HTR-8/SVneo (cell line): Measurements from ENCODE around the gene ZNF43.
"Not testable (repeated sequence)": the region's sequence is repeated elsewhere in the genome, so short reads cannot be mapped to it uniquely, and the experiment has no call there.

Source experiments
- DNase-seq: peaks from one replicate; pipeline ENCODE4 v3.0.0; 2011; ENCODE audit warnings: low spot score, mixed read lengths; ENCODE audit not compliant: insufficient read length
- FAIRE-seq: peaks from 2 replicates; lab custom pipeline; 2011; peaks lifted over from hg19 to GRCh38; lab: Jason Lieb, UNC

The ZNF43 gene

DNA sequence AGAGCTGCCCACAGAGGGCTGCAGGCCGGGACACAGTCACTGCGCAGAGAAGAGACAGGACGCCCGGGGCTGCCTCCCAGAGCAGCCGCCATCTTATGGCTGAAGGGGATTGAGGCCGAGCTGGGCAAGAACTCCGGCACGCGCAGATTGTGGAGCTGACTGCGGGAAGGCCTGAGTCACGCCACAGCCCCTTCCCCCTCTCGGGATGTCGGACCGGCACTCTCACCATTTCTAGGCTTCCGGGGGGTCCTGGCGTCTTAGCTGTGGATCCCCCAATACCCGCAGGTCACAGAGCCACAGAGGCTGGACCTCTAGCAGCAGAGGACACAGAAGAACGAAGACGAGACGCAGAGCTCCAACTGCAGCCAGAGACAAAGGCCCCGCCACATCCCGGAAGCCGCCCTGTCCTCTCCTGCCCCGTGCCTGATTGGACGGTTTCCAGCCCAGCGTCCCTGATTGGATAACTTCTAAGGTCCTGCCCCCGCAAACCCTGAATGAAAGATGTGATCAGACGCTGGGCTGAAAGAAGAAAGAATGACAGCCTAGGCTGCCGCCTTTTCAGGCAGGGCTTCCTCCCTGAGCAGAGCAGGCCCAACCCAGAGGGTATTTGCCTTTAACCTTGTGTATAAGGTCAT is at the start of gene ZNF43:
ZNF43 (minus strand) TSS at position 373 of the 635 bp plus-strand sequence; CDS start at position 229, 144 bp downstream.
- peak; percentile 76 for DNase-seq
- FAIRE-seq, result peak; percentile 87

GRCh38 chr19:21885516-21885915 is 49.5 kb upstream of the ZNF43 start:
- DNase-seq, FAIRE-seq: not testable (repeated sequence)

- not testable (repeated sequence) for FAIRE-seq
Observed at GRCh38 chr19:21884786-21885185, 48.8 kb upstream of the ZNF43 start.

DNA sequence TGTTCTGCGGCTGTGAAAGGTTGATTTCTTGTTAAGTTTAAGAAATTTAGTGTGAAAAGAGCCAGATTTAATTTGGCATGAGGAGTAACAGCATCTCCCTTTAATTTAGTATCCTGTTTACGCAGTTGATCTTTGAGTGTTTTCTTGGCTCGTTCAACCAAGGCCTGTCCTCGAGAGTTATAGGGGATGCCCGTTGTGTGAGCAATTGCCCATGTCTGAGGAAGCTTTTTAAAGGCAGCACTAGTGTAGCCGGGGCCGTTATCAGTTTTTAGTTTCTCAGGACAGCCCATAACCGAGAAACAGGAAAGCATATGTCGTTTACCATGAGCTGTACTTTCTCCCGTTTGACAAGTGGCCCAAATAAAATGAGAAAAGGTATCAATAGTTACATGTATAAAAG is 47.5 kb upstream of the ZNF43 start:
- FAIRE-seq (no peak), DNase-seq (no peak)

More at GRCh38 chr19:21884786-21885185, 48.8 kb upstream of the ZNF43 start:
- not testable (repeated sequence) for DNase-seq

DNA sequence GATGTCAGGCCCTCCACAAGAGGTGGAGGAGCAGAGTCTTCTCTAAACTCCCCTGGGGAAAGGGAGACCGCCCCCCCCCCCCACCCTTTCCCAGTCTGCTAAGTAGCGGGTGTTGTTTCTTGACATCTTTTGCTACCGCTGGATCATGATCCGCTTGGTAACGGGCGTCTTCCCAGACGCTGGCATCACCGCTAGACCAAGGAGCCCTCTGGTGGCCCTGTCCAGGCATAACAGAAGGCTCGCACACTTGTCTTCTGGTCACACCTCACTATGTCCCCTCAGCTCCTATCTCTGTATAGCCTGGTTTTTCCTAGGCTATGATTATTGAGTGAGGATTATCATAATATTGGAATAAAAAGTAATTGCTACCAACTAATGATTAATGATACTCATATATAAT is 44.8 kb upstream of the ZNF43 start:
- not testable (repeated sequence) for DNase-seq, FAIRE-seq

GRCh38 chr19:21878646-21879045 is 42.7 kb upstream of the ZNF43 start:
- no peak for FAIRE-seq
- no peak for DNase-seq

DNA sequence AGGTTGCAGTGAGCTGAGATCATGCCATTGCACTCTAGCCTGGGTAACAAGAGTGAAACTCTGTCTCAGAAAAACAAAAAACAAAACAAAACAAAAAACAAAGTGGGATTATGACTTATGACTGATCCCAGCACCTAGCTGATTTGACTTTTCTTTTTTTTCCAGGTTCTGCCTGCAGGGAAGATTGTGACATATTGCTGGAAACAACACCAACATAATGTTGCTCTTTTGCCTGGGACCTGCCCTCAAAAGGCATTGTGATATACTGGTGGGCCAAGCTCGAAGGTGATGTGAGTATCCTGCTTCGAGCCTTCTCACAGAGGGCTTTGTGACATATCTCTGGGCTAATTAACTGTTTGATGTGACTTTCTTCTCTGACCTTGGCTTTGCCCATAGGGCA is 42.0 kb upstream of the ZNF43 start:
- FAIRE-seq (no peak), DNase-seq (no peak)

- not testable (repeated sequence) for FAIRE-seq, DNase-seq
Observed at GRCh38 chr19:21876608-21877007, 40.6 kb upstream of the ZNF43 start.

- FAIRE-seq, result no peak
Observed at GRCh38 chr19:21856773-21857514, 21.0 kb upstream of the ZNF43 start.

DNA sequence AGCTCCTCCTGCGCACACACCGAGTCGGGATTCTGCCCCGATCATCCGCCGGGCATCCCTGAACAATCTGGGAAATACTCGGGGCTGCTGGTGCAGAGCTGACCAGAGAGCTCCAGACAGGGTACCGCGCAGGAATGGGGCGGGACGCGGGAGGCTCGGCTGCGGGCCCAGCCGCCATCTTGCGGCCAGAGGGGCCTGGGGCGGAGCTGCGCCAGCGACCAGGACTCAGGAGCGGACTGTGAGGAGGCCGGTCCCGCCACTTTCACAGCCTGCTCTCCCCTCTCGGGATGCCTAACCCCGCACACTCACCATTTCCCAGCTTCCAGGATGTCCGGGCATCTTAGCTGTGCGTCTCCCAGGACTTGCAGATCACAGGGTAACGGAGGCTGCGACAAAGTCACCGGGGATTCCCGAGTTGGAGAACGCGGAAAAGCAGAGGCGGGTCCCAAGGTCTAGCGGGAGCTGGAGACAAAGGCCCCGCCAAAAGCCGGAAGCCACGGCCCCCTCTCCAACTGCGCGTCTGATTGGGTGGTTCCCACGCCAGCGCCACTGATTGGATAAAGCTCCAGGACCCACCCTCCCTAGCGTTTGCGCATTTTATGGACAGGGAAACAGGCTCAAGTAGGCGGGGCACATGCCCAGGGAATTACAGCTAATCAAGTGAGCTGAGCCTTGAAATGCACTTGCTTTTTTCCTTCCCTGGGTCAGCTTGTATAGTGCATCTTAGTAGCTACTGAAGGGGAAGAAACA is 15.8 kb upstream of the ZNF43 start:
- DNase-seq, result peak; percentile 86
- FAIRE-seq, result peak; percentile 74

More at GRCh38 chr19:21856773-21857514, 21.0 kb upstream of the ZNF43 start:
- no peak for DNase-seq

GRCh38 chr19:21850656-21851255 is 14.8 kb upstream of the ZNF43 start:
- FAIRE-seq (no peak), DNase-seq (no peak)

GRCh38 chr19:21848706-21849105 is 12.7 kb upstream of the ZNF43 start:
- FAIRE-seq (no peak), DNase-seq (no peak)

DNA sequence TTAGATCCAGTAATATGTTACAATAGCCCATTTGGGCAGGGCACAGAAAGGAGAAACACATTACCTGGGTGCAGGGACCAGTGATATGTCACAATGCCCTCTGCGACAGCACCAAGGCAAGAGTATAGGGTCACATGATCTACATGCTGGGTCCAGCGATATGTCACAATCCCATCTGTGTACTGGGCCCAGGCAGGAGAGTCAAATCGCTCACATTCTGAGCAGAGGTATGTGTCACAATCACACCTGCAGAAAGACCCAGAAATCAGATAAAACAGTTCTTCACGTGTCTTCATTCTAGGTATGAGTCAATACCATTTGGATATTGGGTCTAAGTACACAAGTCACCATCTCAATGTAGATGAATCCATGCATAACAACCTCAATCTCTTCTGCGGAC is 7.1 kb upstream of the ZNF43 start:
- no peak for FAIRE-seq
- DNase-seq, result no peak

DNA sequence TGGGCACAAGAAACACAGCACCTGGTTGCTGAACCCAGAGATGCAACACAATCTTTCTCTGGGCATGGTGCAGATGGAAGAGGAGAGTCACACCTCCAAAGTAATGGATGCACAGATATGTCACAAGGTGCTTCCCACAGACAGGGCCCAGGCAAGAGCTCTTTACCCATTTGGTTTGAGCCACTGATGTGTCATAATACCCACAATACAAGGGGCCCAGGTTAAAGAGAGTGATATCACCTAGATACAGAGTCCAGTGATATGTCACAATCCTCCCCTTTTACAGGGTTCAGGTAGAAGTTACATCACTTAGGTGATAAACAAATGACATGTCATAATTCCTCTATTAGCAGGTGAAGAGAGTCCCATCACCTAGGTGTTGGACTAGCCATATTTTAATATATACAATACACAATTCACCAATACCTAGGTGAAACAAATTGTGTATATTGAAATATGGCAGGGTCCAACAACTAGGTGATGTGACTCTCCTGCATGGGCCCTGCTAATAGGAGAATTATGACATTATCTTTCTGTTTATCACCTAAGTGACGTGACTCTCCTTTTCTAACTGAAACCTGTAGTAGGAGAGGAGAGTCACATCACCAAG is 5.6 kb upstream of the ZNF43 start:
- FAIRE-seq, result no peak
- no peak for DNase-seq

DNA sequence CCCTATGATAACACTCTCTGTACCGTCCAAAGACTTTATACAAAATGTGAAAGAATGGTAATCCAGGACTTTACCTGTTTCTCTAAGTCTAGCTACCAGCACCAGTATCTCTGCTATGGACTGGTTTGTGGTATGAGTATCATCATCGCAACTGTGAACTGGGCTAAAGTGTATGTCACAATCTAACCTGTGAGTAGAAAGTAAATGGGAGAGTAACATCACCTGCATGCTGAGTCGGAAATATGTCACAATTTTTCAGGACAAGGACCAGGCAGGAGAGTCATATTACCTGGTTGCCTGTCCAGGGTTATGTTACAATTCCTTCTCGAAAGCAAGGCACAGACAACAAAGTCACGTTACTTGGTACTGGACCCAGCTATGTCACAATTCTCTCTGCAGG is 5.1 kb upstream of the ZNF43 start:
- no peak for DNase-seq
- FAIRE-seq, result no peak

DNA sequence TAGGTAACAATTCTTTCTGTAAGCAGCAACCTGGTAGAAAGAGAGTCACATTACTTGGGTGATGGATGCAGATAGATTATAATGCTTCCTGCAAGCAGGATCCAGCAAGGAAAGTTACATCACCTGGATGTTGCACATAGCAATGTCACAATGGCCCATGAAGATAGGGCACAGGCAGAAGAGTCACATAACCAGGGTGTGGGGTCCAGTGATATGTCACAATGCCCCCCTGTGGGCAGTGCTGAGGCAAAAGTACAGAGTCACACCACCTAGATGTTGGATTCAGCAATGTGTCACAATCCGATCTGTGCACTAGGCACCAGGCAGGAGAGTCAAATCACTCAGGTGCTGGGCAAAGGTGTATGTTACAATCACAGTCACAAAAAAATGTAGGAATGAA is 4.0 kb upstream of the ZNF43 start:
- no peak for DNase-seq
- no peak for FAIRE-seq

GRCh38 chr19:21838646-21839045 is 2.7 kb upstream of the ZNF43 start:
- DNase-seq (no peak), FAIRE-seq (no peak)

DNA sequence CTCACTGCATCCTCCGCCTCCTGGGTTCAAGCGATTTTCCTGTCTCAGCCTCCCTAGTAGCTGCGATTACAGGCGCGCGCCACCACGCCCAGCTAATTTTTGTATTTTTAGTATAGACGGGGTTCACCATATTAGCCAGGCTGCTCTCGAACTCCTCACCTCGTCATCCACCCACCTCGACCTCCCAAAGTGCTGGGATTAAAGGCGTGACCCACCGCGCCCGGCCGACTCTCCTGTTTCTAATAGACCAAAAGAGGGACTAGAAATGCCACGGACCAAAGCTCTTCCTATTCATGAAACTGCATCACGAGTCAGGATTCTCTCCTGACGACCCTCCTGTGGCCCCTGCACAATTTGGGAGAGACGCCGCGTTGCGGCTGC is 563 bp downstream of the ZNF43 start:
- FAIRE-seq (no peak), DNase-seq (no peak)

- FAIRE-seq (no peak), DNase-seq (no peak)
Observed at GRCh38 chr19:21833733-21834132, 2.2 kb downstream of the ZNF43 start.

GRCh38 chr19:21824679-21825078 is 11.3 kb downstream of the ZNF43 start:
- peak; percentile 49 for FAIRE-seq
- DNase-seq, result no peak
